Uterus (tissue), 2 donors: ENCODE data around the gene FKBP2.

Experiments
- CTCF ChIP-seq, 4 experiments: fragments of 200-600 bp in 2 of 4; fragments of 450-650 bp in 2 of 4; sonication (generic) in 2 of 4; IDR thresholded peaks; one replicate each; pipeline ENCODE4 v1.5.1; 2016 to 2019; ENCODE audit warnings: antibody characterized with exemption in 4 of 4, mild to moderate bottlenecking in 2 of 4, moderate library complexity in 1 of 4
- POLR2A ChIP-seq, 2 donors: fragments of 450-650 bp; IDR thresholded peaks; one replicate each; pipeline ENCODE4 v1.6.1; 2016; ENCODE audit warnings: antibody characterized with exemption in 2 of 2, mild to moderate bottlenecking in 1 of 2, moderate library complexity in 1 of 2

DNA sequence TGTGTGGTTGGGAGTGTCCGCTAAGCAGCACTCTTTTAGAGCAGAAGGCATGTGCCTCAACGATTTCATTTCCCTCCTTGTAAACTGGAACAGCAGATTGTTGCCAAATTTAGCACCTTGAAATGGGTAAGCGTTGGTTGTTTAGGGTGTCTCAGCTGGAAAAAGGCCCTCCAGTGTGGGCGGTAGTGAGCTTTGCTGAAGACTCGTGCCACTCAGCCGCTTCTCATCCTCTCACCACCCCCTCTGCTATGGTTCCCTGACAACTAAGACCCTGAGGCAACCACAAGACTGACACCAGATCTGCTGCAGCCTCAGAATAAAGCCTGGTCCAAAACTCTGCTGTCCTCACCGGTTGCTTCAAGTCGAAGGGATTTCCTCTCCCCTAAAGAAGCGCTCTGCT is 44.3 kb upstream of the FKBP2 start:
- TF ChIP-seq CTCF (IDR thresholded peaks at IDR 0.05) (no peak), POLR2A (IDR thresholded peaks at IDR 0.05) (no peak)
